ENCODE results near the gene CYP2F1.
"Not testable (repeated sequence)": the region's sequence is repeated elsewhere in the genome, so short reads cannot be mapped to it uniquely, and the experiment has no call there.

CYP2F1 gene

GRCh38 chr19:41114132-41114531 lies at the start of gene CYP2F1:
CYP2F1 (plus strand) TSS chr19:41114432; CDS start chr19:41116189, 1,757 bp downstream.
- no peak for DNase-seq (ENCODE audit: low spot score)

- DNase-seq (ENCODE audit: low spot score) = no peak
These were observed 49.2 kb upstream of the CYP2F1 start for GRCh38 chr19:41064974-41065569.

GRCh38 chr19:41076286-41076685 lies 37.9 kb upstream of the CYP2F1 start:
- DNase-seq (ENCODE audit: low spot score) = no peak

GRCh38 chr19:41083516-41083915 lies 30.7 kb upstream of the CYP2F1 start:
- no peak for DNase-seq (ENCODE audit: low spot score)

DNA sequence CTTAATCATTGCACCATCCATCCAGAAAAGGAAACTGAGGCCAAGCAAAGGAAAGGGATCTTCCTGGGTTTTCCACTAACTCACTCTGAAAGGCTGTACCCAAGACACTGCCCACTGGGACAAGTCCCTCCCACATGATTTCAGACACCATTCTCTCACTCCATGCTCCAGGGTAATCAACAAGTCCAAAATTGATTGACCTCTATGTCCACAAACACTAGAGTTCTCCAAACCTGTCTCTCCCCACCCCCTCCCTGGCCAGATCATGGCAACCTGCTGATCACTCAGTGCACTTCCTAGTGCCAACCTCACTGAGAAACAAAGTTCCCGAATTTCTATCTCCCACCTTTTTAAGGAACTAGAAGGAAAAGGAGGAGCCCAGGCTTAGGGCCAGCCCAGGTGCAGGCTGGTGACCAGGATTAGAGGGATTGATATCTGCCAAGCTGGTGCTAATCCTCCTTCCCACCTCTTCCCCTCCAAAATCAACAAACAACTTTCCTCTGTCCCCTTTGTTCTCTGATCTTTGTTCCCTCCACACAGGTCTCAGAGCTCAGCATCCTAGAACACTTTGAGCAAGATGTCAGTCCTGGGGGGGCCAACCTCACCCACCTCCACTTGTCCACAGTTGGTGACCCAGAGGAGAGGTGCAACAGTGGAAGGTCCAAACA lies 28.4 kb upstream of the CYP2F1 start:
- DNase-seq (ENCODE audit: low spot score) = no peak

DNA sequence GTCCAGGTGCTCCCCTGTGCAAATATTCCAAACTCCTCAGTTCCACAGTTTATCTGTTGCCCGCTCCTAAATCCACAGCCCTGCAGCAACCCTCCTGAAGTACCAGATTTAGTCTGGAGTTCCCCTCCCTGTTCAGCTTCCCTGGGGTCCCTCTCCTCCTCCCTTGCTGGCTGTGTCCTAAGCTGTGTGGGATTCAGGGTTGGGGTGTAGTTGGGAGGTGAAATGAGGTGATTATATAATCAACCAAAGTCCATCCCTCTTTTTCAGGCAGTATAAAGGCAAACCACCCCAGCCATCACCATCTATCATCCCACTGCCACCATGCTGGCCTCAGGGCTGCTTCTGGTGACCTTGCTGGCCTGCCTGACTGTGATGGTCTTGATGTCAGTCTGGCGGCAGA lies 26.1 kb upstream of the CYP2F1 start, which contains the start of gene CYP2A13:
Gene CYP2A13, plus strand, starts transcription at position 301 of the 400 bp plus-strand sequence. Its CDS starts 21 bp downstream, at position 322.
- no peak for DNase-seq (ENCODE audit: low spot score)

DNA sequence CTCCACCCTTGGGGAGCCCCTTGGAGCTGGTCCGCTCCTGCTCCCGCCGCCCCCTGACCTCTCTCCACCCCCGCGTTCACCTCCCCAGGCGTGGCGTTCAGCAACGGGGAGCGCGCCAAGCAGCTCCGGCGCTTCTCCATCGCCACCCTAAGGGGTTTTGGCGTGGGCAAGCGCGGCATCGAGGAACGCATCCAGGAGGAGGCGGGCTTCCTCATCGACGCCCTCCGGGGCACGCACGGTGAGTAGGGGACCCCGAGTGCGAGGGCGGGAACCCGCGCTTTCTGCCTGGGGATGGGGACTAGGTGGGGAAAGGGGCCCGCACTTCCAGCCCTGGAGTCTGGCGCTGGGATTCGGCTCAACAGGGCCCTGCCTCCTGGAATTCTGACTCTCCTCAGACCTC lies 24.3 kb upstream of the CYP2F1 start:
- DNase-seq (ENCODE audit: low spot score) = peak; percentile 57

DNA sequence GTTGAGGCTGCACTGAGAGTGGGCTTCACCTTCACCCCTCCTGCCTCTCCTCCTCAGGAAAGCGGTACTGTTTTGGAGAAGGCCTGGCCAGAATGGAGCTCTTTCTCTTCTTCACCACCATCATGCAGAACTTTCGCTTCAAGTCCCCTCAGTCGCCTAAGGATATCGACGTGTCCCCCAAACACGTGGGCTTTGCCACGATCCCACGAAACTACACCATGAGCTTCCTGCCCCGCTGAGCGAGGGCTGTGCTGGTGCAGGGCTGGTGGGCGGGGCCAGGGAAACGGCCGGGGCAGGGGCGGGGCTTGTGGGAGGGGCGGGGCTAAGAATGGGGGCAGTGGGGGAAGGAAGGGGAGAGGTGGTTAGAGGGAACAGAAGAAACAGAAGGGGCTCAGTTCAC lies 18.5 kb upstream of the CYP2F1 start:
- DNase-seq (ENCODE audit: low spot score) = no peak

DNA sequence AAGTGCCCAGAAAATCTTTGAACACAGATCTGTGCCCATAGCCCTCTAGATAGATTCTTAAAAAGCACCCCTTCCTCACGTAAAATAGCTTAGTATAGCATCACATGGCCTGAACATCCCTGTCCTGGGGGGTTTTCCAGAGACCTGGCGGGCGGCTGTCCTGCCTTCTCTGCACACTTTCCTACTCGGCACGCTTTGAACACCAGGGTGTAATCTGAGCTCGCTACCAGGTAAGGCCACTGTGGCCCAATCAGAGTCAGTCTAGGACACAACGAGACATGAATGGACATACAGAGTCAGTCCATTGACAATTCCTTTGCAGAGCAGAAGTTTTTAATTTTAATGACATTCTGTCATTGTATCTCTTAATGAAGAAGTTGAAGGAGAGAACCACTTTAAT lies 17.9 kb upstream of the CYP2F1 start:
- no peak for DNase-seq (ENCODE audit: low spot score)

GRCh38 chr19:41097302-41097701 lies 16.9 kb upstream of the CYP2F1 start:
- no peak for DNase-seq (ENCODE audit: low spot score)

- DNase-seq (ENCODE audit: low spot score) = no peak
These were observed 15.5 kb upstream of the CYP2F1 start for GRCh38 chr19:41098762-41099161.

- not testable (repeated sequence) for DNase-seq (ENCODE audit: low spot score)
These were observed 12.0 kb upstream of the CYP2F1 start for GRCh38 chr19:41102210-41102609.

GRCh38 chr19:41106177-41106576 lies 8.1 kb upstream of the CYP2F1 start:
- DNase-seq (ENCODE audit: low spot score) = no peak

- DNase-seq (ENCODE audit: low spot score) = no peak
These were observed 2.9 kb upstream of the CYP2F1 start for GRCh38 chr19:41111296-41111695.

DNA sequence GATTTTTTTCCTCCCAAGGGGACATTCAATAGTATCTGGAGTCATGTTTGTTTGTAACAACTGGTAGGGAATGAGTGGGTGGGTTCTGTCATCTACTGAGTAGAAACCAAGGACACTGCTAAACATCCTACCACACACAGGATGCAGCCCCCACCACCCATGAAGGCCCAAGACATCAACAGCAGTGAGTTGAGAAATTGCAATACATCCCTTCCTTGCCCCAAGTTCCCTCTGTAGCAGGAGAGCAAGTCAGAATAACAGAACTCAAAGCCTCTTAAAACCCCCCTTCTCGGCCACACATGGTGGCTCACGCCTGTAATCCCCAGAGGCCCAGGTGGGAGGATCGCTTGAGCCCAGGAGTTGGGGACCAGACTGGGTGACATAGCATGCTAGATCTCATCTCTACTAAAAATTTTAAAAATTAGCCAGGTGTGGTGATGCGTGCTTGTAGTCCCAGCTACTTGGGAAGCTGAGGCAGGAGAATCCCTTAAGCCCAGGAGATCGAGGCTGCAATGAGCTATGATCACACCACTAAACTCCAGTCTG lies 2.4 kb upstream of the CYP2F1 start:
- DNase-seq (ENCODE audit: low spot score) = no peak

DNA sequence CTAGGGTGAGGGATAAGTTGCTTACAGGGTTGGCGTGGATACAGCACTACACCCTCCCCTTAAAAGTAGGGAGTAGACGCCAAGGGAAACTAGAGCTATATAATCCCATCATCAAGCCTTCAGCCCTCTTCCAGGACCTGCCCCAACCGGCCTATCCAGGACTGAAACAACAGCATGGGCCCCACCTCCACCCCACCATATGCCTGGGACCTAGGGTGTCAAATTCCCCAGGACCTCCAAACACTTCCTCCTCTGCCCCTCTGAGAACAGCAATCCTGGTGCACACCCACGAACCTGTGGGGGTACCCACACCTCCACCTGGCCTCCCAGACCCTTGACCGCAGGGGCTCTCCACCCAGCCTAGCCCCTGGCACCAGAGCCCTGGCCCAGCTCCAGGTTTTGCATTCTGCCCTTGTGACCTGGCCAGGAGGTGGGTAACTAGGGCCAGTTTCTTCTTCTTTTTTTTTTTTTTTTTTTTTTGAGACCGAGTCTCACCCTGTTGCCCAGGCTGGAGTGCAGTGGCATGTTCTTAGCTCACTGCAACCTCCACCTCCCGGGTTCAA lies 1.4 kb upstream of the CYP2F1 start:
- DNase-seq (ENCODE audit: low spot score) = no peak

GRCh38 chr19:41116261-41116660 lies 2.0 kb downstream of the CYP2F1 start:
- no peak for DNase-seq (ENCODE audit: low spot score)

DNA sequence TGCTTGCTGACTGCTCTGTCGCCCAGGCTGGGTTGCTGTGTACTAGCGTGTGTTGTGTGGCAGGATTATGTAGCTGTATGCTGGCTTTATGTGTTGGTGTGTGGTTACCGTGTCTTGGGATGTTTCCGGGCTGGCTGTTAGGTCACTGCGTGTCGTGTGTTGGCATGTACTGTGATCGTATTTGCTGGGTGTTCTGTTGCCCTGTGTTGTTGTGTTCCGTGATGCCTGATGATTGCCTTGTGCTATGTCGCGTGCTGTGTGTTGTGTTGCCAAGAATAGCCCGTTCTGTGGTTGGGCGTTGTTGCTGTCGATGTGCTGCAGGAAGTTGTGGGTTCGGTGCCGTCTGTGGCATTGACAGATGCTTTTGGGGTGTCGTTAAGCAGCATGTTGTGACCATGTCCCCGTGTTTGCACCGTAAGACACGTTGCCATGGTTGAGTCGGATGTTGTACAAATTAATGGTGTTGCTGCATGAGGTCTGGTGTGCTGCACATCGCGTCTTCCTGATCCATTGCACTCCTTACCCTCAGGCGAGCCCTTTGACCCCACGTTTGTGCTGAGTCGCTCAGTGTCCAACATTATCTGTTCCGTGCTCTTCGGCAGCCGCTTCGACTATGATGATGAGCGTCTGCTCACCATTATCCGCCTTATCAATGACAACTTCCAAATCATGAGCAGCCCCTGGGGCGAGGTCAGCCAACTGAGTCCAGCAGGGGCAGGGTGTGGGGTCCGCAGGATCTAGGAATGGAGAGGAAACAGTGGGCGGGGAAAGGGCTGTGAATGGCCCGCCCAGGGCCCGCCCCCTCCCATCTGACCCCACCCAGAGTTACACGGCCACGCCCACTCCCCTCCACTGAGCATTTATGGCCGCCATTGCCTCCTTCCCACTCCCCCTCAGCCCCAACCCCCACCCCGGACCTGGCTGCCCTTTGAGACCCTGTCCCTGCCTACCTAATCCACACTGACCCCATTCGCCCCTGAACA lies 7.0 kb downstream of the CYP2F1 start:
- DNase-seq (ENCODE audit: low spot score) = not testable (repeated sequence)

GRCh38 chr19:41122846-41123245 lies 8.6 kb downstream of the CYP2F1 start:
- DNase-seq (ENCODE audit: low spot score) = not testable (repeated sequence)

DNA sequence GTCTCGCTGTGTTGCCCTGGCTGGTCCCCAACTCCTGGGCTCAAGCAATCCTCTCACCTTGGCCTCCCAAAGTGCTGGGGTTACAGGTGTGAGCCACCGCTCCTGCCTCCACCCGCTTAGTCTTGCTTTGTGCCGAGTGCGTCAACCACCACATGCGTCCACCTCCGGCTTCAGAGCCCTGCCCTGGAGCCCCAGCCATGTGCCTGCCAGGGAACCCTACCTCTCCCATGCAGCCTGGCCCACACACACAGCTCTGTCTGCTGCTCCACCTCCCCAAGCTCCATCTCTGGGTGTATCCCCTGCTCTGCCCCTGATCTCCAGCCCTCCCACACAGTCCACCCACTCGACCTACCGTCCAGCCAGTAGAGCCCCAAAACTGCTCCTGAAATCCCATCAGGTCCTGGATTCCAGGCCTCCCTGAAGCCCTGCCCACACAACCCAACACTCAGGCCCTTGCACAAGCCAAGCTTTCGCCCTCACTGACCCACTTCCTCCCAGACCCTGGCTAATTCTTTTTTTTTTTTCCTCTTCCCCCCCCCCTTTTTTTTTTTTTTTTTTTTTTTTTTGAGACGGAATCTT lies 9.6 kb downstream of the CYP2F1 start:
- no peak for DNase-seq (ENCODE audit: low spot score)

DNA sequence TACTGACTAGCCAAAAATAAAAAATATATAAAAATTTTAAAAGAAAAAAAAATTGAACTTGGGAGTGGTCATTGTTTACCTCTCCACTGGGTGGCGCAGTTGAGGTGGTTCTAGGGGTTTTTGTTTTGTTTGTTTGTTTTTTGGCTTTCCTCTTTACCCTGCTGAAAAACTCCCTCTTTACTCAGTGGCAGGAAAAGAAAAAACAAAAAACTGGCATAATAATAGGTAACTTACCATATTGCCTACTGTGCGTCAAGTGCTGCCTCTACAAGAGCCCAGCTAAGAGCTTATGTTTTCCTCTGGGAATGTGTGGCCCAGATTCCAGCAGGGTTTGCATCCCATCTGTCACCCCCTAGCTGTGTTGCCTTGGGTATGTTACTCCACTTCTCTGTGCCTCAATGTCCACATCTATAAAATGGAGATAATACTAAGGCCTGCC lies 12.6 kb downstream of the CYP2F1 start:
- DNase-seq (ENCODE audit: low spot score) = not testable (repeated sequence)

DNA sequence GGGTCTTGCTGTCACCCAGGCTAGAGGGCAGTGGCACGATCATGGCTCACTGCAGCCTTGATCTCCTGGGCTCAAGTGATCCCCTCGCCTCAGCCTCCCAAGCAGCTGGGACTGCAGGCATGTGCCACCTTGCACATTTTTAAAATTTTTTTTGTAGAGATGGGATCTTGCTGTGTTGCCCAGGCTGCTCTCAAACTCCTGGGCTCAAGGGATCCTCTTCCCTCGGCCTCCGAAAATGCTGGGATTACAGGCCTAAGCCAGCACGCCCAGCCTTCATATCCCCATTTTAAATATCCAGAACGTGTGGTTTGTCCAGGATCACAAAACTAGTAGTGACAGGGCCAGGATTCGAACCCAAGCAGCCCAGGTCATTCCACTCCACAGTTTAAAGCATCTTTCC lies 13.1 kb downstream of the CYP2F1 start:
- not testable (repeated sequence) for DNase-seq (ENCODE audit: low spot score)
